HG02981 (cell line): ENCODE results near the gene RNF41.
"Not testable (repeated sequence)": the region's sequence is repeated elsewhere in the genome, so short reads cannot be mapped to it uniquely, and the experiment has no call there.

Experiments used
- ATAC-seq: cut with Tn5 transposase; IDR thresholded peaks from one replicate; pipeline ENCODE4 v1.9.1; 2021; ENCODE audit warnings: mild to moderate bottlenecking, moderate library complexity; ENCODE audit not compliant: unreplicated experiment

The RNF41 gene

DNA sequence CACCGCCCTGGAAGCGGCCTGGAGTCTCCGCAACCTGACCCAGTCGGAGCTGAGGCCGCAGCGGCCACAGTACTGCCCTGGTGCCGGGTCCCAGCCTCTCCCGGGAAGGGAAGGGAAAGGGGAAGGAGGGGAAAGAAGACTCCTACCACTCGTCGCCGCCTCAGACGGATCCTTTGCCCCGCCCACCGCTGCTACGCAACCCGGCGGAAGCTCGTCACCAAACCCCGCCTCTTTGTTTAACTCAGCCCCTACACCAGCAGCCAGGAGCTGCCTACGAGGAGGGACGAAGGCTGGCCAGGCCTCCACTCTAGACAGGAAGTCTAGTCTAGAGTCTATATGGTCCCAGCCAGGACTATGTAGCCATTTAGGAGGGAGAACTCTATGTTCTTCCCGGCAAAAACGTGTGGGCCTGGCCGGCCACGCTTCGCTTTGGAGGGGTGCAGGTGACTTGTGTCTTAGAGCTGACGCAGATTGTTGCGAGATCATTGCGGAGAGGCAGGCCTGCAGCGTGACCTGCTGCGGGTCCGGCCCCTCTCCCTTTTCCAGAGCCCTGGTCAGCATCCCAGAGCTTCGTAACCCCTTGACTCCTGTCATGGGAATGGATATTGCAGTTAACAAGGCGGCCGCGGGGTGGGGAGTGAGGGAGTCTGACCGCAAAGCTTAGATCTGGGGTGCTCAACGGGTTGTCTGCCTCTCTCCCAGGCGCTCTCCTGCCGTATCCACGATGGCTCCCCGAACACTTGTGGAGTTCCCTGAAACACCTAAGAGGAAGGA lies at the start of gene RNF41:
RNF41 (minus strand) TSS at position 166 of the 774 bp plus-strand sequence. CDS start 7,875 bp downstream, outside the sequence.
- ATAC-seq = peak; percentile 85

GRCh38 chr12:56271031-56271430 lies 49.3 kb upstream of the RNF41 start:
- ATAC-seq = no peak

DNA sequence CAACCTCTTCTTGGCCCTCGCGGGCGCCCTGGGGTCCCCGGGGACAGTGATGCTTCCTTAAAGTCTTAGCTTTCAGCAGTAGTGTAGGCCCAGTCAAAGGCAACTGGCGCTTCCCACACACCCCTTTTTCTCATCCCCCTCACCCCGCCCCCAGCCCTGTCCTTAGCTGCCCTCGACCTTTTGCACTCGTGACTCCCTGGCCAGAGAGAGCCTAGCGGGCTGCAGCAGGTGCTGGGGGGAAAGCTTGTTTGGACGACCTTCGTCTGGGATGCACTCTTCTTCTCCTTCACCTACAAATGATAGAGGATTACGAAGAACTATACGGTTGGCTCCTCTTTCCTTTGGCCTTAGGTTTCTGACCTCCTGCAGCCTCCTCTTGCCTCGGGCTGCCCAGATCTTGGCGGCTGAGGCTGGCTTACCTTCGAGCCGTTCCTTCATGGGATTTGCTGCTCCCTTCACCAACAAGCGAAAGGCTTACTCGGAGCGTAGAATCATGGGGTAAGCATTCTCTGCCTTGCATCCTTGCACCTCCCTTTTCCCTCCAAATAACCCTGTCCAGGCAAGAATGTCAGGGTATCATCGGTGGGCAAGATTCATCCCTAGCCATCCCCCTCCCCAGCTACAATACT lies 45.8 kb upstream of the RNF41 start:
- ATAC-seq = no peak

GRCh38 chr12:56266693-56267442 lies 45.1 kb upstream of the RNF41 start, which contains the start of gene COQ10A:
Gene COQ10A, plus strand, starts transcription at chr12:56266942. Its CDS starts 177 bp downstream, at chr12:56267119.
- ATAC-seq = peak; percentile 87

DNA sequence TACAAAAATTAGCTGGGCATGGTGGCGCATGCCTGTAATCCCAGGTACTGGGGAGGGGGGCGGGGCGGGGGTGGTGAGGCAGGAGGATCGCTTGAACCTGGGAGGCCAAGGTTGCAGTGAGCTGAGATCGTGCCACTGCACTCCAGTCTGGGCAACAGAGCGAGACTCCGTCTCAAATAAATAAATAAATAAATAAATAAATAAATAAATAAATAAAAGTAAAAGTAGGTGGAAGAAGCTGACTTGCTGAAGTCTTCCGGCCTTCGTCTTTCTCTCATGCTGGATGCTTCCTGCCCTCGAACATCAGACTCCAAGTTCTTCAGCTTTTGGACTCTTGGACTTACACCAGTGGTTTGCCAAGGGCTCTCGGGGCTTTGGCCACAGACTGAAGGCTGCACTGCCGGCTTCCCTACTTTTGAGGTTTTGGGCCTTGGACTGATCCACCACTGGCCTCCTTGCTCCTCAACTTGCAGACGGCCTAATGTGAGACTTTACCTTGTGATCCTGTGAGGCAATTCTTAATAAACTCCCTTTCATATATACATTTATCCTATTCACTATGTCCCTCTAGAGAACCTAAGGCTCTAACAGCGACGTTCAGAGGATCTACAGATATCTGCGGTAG lies 44.5 kb upstream of the RNF41 start:
- not testable (repeated sequence) for ATAC-seq

DNA sequence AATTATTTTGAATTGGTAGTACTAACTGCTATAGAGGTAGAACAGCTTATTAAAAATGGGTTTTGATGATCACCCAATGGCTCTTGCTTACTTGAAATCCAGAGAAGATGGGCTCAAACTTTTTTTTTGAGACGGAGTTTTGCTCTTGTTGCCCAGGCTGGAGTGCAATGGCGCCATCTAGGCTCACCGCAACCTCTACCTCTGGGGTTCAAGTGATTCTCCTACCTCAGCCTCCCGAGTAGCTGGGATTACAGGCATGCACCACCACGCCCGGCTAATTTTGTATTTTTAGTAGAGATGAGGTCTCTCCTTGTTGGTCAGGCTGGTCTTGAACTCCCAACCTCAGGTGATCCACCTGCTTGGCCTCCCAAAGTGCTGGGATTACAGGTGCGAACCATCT lies 41.2 kb upstream of the RNF41 start:
- ATAC-seq = not testable (repeated sequence)

GRCh38 chr12:56261503-56262232 lies 39.9 kb upstream of the RNF41 start:
- no peak for ATAC-seq

DNA sequence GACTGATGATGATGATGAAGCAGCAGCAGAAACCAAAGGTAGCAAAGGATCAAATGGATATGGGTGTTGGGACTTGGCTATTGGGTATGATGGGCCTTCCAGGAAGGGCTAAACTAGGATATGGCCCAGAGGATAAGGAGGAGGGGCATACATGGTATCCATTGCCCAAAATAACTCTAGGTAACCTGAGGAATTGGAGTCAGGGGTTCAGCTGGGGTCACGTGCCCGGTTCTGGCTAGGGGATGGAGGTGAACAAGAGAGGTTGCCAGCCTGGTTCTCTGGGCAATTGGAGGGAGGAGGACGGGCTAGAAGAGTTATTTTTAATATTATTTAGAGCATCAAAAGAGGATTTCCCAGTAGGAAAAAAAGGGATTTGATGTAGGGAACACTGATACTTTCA lies 39.2 kb upstream of the RNF41 start:
- no peak for ATAC-seq

- no peak for ATAC-seq
Observed at GRCh38 chr12:56260380-56260779, 38.7 kb upstream of the RNF41 start.

- no peak for ATAC-seq
Observed at GRCh38 chr12:56258820-56259183, 37.1 kb upstream of the RNF41 start.

- ATAC-seq = peak; percentile 84
Observed at GRCh38 chr12:56258068-56258819, 36.5 kb upstream of the RNF41 start, which contains the start of gene ANKRD52. Gene ANKRD52, minus strand, starts transcription at chr12:56258384. Its CDS starts 115 bp downstream, at chr12:56258269.

- no peak for ATAC-seq
Observed at GRCh38 chr12:56257491-56258067, 35.9 kb upstream of the RNF41 start.

GRCh38 chr12:56257071-56257470 lies 35.3 kb upstream of the RNF41 start:
- ATAC-seq = no peak

- ATAC-seq = no peak
Observed at GRCh38 chr12:56256326-56256960, 34.7 kb upstream of the RNF41 start.

DNA sequence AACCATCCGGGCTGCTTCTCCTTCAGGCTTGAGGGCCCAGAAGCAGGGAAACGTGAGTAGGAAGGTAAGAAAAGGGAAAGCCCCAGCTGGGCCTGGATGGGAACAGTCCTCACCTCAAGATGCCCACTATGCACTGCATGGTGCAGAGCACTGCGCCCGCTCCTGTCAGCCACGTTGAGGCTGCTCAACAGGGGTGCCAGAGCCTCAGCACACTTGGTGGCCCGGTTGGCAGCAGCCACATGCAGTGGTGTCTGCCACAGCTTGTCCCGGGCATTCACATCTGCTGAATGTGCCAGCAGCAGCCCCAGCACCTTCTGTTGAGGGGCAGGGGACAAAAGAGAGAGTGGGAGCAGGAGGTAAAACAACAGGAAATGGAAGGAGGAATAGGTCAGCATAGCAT lies 33.9 kb upstream of the RNF41 start:
- no peak for ATAC-seq

- no peak for ATAC-seq
Observed at GRCh38 chr12:56253091-56253490, 31.4 kb upstream of the RNF41 start.

- no peak for ATAC-seq
Observed at GRCh38 chr12:56252649-56253048, 30.9 kb upstream of the RNF41 start.

DNA sequence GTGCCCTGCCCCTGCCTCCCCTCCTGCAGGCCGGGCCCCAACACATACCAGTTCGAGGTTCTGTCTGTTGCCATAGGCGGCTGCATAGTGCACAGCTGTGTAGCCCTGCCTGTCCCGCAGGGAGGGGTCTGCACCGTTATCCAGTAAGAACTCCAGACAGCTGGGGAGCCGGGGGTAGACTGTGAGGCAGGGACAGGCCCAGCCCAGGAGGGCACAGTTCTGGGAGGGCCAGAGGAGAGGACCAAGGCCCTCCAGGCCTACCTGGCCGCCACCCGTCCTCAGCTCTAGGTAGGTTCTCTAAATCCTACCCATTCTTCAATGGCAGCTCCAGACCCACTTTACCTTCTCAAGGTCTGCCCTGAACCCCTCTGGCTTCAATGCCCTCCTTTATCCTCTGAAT lies 27.0 kb upstream of the RNF41 start:
- no peak for ATAC-seq

DNA sequence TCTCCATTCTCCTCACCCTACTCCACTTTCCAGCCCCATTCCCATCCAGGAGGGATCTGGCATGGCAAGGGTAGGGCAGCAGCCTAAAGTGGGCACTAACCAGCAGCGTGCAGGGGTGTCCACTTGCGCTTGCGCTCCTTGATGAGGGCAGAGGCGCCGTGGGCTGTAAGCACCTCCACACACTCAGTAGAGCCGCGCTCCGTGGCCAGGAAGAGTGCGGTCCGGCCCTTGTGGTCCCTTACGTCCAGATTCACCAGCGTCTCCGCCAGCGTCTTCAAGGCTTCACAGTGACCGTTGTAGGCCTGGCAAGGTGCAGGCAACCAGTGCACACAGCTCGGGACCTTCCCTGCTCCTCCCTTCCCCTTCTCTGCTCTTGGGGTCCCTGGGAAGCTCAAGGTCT lies 26.2 kb upstream of the RNF41 start:
- no peak for ATAC-seq
